Endothelial cell of umbilical vein (primary cell): ENCODE results near the gene NCS1. TPM values are rescaled to one million over a fixed set of nuclear protein-coding genes. Genes with fewer than 3 reads are reported as not detected.

Experiments
- BruUV-seq: library from RNA; stranded (reverse); fragments of 400-500 nt; replicated peaks from 2 replicates; lab custom pipeline; 2021; lab: Mats Ljungman, UMichigan
- CTCF ChIA-PET: fragments of 300-600, 350-600 bp; sonication (Branson Sonifier 250); formaldehyde crosslinking; loops from one replicate; lab custom pipeline; 2021; ENCODE audit warnings: antibody characterized with exemption, inconsistent platforms; lab: Charles Lee
- POLR2A ChIA-PET: fragments of 300-600, 350-600 bp; sonication (Branson Sonifier 250); formaldehyde crosslinking; loops from one replicate; lab custom pipeline; 2021; ENCODE audit warnings: antibody characterized with exemption, inconsistent platforms; lab: Charles Lee
- DNase-seq: peaks from one replicate; pipeline ENCODE4 v3.0.0-alpha.2; 2011; ENCODE audit warnings: low read depth, low spot score
- FAIRE-seq: peaks from 2 replicates; lab custom pipeline; 2011; peaks lifted over from hg19 to GRCh38; lab: Jason Lieb, UNC
- H2AFZ ChIP-seq: 2 replicates; pipeline ENCODE4 v1.6.0; 2012; ENCODE audit warnings: low read depth, low read length, control low read depth, inconsistent platforms
- H3K27ac ChIP-seq: 2 replicates; pipeline ENCODE4 v1.5.1; 2011; ENCODE audit warnings: low read depth, mild to moderate bottlenecking, control low read depth, low read length, moderate library complexity; ENCODE audit not compliant: insufficient read depth
- H3K27me3 ChIP-seq, 2 experiments: 2 replicates each; pipeline versions ENCODE4 v1.6.0 to v1.6.1; 2011; ENCODE audit warnings: low read length in 2 of 2, mixed read lengths in 1 of 2; ENCODE audit not compliant: control insufficient read depth in 2 of 2, insufficient read depth in 2 of 2
- H3K36me3 ChIP-seq, 2 experiments: 2 replicates in 1 of 2; 3 replicates in 1 of 2; pipeline ENCODE4 v1.5.1; 2011; ENCODE audit warnings: low read length in 2 of 2, mild to moderate bottlenecking in 1 of 2, moderate library complexity in 1 of 2; ENCODE audit not compliant: control insufficient read depth in 2 of 2, insufficient read depth in 2 of 2; ENCODE audit errors: extremely low read depth in 1 of 2
- H3K4me1 ChIP-seq: 3 replicates; pipeline ENCODE4 v1.5.1; 2011; ENCODE audit warnings: mild to moderate bottlenecking, low read length; ENCODE audit not compliant: control insufficient read depth, insufficient read depth; ENCODE audit errors: extremely low read depth
- H3K4me2 ChIP-seq: 2 replicates; pipeline ENCODE4 v1.6.1; 2011; ENCODE audit warnings: low read length, control low read depth, mixed read lengths; ENCODE audit not compliant: insufficient read depth
- H3K4me3 ChIP-seq, 3 experiments: fragments of 200-600 bp in 1 of 3; sonication (generic), shearing (Covaris generic) in 1 of 3; replicated peaks in 1 of 3; 2 replicates each; pipeline ENCODE4 v1.5.1; 2011 to 2016; ENCODE audit warnings: control low read depth in 3 of 3, low read length in 3 of 3, mild to moderate bottlenecking in 2 of 3, inconsistent platforms in 1 of 3, low read depth in 1 of 3, moderate library complexity in 1 of 3; ENCODE audit not compliant: insufficient read depth in 1 of 3
- H3K79me2 ChIP-seq: 2 replicates; pipeline ENCODE4 v1.6.0; 2012; ENCODE audit warnings: low read length, inconsistent platforms; ENCODE audit not compliant: control insufficient read depth, insufficient read depth
- H3K9ac ChIP-seq: replicated peaks from 2 replicates; pipeline ENCODE3; 2011; ENCODE audit warnings: low read length, control low read depth; ENCODE audit not compliant: insufficient read depth; ENCODE audit errors: extremely low read depth
- H3K9me1 ChIP-seq: replicated peaks from 3 replicates; pipeline ENCODE4 v1.6.0; 2011; ENCODE audit warnings: mild to moderate bottlenecking, low read length; ENCODE audit not compliant: control insufficient read depth, insufficient read depth; ENCODE audit errors: extremely low read depth
- H3K9me3 ChIP-seq: replicated peaks from 2 replicates; pipeline ENCODE4 v1.5.1; 2012; ENCODE audit warnings: low read length, inconsistent platforms; ENCODE audit not compliant: control insufficient read depth, insufficient read depth
- H4K20me1 ChIP-seq: replicated peaks from 2 replicates; pipeline ENCODE3; 2011; ENCODE audit warnings: mild to moderate bottlenecking, low read length; ENCODE audit not compliant: control insufficient read depth, insufficient read depth; ENCODE audit errors: extremely low read depth
- EZH2 ChIP-seq: IDR thresholded peaks from 2 replicates; pipeline ENCODE4 v1.6.1; 2012; ENCODE audit warnings: borderline replicate concordance, low read depth, mild to moderate bottlenecking, moderate library complexity, low read length, inconsistent platforms; ENCODE audit not compliant: severe bottlenecking
- FOS ChIP-seq: IDR thresholded peaks from 2 replicates; pipeline ENCODE4 v1.6.1; 2011; ENCODE audit warnings: mild to moderate bottlenecking, low read length, moderate library complexity, borderline replicate concordance; ENCODE audit not compliant: insufficient read depth
- GATA2 ChIP-seq: IDR thresholded peaks from 2 replicates; pipeline ENCODE4 v1.7.0; 2011; ENCODE audit warnings: low read depth, mild to moderate bottlenecking, moderate library complexity, mixed read lengths, low read length; ENCODE audit not compliant: insufficient read length, insufficient read depth
- JUN ChIP-seq: IDR thresholded peaks from 2 replicates; pipeline ENCODE4 v1.6.1; 2011; ENCODE audit warnings: borderline replicate concordance, low read depth; ENCODE audit not compliant: insufficient read length, insufficient read depth
- MYC ChIP-seq: IDR thresholded peaks from one replicate; pipeline ENCODE4 v1.6.1; 2011; ENCODE audit warnings: mild to moderate bottlenecking, low read depth, low read length
- POLR2A ChIP-seq: IDR thresholded peaks from 2 replicates; pipeline ENCODE4 v1.6.1; 2012; ENCODE audit warnings: low read depth, mild to moderate bottlenecking, control low read depth, low read length
- POLR2AphosphoS5 ChIP-seq: IDR thresholded peaks from 2 replicates; pipeline ENCODE4 v1.6.1; 2012; ENCODE audit warnings: low read depth, mild to moderate bottlenecking, control low read depth, low read length, moderate library complexity; ENCODE audit not compliant: insufficient read depth
- dilution Hi-C: fragments of 300-500 bp; cut with MboI; formaldehyde crosslinking; loops from one replicate; pipeline ENCODE4 v1.15.0; 2019; ENCODE audit warnings: low sequenced_read_pairs; ENCODE audit not compliant: extremely low pct_ligation_motif_present
- intact Hi-C: fragments of 100-400 bp; cut with micrococcal nuclease; formaldehyde crosslinking; loops from one replicate; pipeline ENCODE4 v1.10.0; 2022
- polyA plus RNA-seq, 4 experiments: library from polyadenylated mRNA; depleted of rRNA in 3 of 4; stranded (reverse) in 3 of 4; unstranded in 1 of 4; fragments of >200 nt; gene quantifications; 2 replicates each; pipeline versions ENCODE4 v1.2.1 to v1.2.3, GENCODE V29; 2011 to 2012; ENCODE audit warnings: missing spikeins in 1 of 4
- total RNA-seq: library from RNA; stranded (reverse); gene quantifications from 2 replicates; pipeline ENCODE4 v1.2.3, GENCODE V29; 2021
- TF ChIP-seq, protein P1 (sequence below), 2 donors: IDR thresholded peaks; 1 replicate in 1 of 2; 2 replicates in 1 of 2; pipeline ENCODE4 v1.5.1; 2011; ENCODE audit warnings: low read length in 2 of 2, mild to moderate bottlenecking in 2 of 2, moderate library complexity in 2 of 2, control low read depth in 1 of 2, inconsistent platforms in 1 of 2, low read depth in 1 of 2; ENCODE audit not compliant: insufficient read depth in 1 of 2; ENCODE audit errors: extremely low read depth in 1 of 2
- TF ChIP-seq, protein P2 (sequence below): IDR thresholded peaks from 2 replicates; pipeline ENCODE4 v1.6.1; 2011; ENCODE audit not compliant: insufficient read depth, insufficient read length

Gene NCS1
- total and polyA plus RNA-seq, 2 donors (not counting 3 experiments of a cell fraction or from before 2014, with no cell fraction given): 53.6 to 77.4 TPM

DNA sequence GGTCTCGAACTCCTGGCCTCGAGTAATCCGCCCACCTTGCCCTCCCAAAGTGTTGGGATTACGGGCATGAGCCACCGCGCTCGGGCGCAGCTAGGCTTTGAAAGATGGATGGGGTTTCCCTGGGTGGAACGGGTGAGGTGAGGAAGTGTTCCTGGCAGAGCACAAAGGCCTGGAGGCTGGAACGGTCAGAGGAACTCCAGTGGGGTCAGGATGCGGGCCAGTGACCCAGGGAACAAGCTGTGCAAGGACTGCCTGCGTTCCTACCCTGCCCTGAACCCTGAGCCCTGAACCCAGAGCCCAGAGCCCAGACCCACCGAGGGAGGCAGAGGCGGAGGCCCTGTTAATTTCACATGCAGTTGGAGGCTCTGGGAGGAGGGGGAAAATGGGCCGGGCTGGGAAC lies 23.4 kb downstream of the NCS1 start:
- DNase-seq: no peak
- Histone ChIP-seq H3K27ac (no peak overlapping the region), H3K4me2 (no peak overlapping the region), H2AFZ (no peak overlapping the region), H3K4me1 (peaks cover 3% of the 10 kb centered on the region), H3K4me3 (no peak overlapping the region), H3K9me3 (no peaks in the 10 kb centered on the region), H3K9me1 (no peaks in the 10 kb centered on the region), H4K20me1 (no peaks in the 10 kb centered on the region), H3K9ac (no peak overlapping the region), H3K79me2 (peaks cover 52% of the 10 kb centered on the region), H3K36me3 (no peaks in the 10 kb centered on the region), H3K27me3 (no peaks in the 10 kb centered on the region)
- POLR2A ChIA-PET: no interaction called here
- dilution Hi-C loops (no loop called here), intact Hi-C loops (no loop called here)
- CTCF ChIA-PET: no interaction called here
- no peak for TF ChIP-seq JUN
- TF ChIP-seq FOS: no peak
- no peak for TF ChIP-seq EZH2
- TF ChIP-seq, protein P1, sequence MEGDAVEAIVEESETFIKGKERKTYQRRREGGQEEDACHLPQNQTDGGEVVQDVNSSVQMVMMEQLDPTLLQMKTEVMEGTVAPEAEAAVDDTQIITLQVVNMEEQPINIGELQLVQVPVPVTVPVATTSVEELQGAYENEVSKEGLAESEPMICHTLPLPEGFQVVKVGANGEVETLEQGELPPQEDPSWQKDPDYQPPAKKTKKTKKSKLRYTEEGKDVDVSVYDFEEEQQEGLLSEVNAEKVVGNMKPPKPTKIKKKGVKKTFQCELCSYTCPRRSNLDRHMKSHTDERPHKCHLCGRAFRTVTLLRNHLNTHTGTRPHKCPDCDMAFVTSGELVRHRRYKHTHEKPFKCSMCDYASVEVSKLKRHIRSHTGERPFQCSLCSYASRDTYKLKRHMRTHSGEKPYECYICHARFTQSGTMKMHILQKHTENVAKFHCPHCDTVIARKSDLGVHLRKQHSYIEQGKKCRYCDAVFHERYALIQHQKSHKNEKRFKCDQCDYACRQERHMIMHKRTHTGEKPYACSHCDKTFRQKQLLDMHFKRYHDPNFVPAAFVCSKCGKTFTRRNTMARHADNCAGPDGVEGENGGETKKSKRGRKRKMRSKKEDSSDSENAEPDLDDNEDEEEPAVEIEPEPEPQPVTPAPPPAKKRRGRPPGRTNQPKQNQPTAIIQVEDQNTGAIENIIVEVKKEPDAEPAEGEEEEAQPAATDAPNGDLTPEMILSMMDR (IDR thresholded peaks at IDR 0.05; ENCODE audit: extremely low read depth in 1 of 2, insufficient read depth in 1 of 2, low read depth in 1 of 2, low read length in 2 of 2): no peak
- no peak for TF ChIP-seq MYC
- TF ChIP-seq GATA2: no peak
- no peak for TF ChIP-seq POLR2A
- no peak for TF ChIP-seq POLR2AphosphoS5
- TF ChIP-seq, protein P2, sequence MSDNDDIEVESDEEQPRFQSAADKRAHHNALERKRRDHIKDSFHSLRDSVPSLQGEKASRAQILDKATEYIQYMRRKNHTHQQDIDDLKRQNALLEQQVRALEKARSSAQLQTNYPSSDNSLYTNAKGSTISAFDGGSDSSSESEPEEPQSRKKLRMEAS: no peak
- no peak for FAIRE-seq
- BruUV-seq: no TSS peak
